Measurements from ENCODE around the gene BACE2.

GRCh38 chr21:41195311-41195710 is 27.4 kb downstream of the BACE2 start:
- TF ChIP-seq CTCF (IDR thresholded peaks at IDR 0.05) (no peak), ZFX (IDR thresholded peaks at IDR 0.05; ENCODE audit: borderline replicate concordance) (no peak)

Measured in 22Rv1 (cell line).